GM21423 (cell line): Measurements from ENCODE around the gene RNF26.

Experiments used
- ATAC-seq: cut with Tn5 transposase; IDR thresholded peaks from one replicate; pipeline ENCODE4 v1.9.1; 2021; ENCODE audit warnings: mild to moderate bottlenecking, moderate library complexity; ENCODE audit not compliant: unreplicated experiment

The RNF26 gene

DNA sequence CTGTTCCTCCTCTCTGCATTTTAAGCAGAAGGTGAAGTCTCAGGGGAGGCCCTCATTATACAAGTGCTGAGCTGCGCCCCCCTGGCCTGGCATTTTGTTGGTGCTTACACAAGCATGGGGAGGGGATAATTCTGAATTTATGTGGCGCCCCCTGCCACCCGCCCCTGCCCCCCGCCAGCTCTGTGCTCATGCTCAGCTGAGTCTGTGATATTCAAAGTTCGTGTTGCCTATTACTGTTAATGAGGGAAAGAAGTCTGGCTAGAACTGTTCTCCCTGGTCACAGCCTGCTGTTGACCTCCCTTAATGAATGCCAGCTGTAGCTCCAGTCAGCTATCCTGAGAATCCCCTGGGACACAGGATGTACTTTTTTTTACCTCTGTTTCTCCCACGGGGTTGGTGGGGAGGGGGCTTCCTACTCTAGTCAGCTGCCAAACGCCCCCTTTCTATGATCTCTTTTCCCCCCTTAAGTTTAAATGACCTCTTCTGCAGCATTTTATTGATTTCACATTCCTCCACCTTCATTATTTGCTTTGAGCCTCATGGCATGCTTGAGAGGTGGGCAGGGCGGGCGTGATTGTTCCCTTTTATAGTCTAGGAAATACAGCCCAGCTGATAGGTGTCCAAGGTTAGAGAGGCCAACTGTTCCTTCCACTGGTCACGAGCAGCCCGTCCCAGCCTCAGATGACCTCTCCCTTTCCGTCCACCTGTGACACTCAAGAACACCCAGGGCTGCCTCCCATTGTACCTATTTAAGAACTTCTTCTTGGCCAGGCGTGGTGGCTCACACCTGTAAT lies 35.0 kb downstream of the RNF26 start:
- ATAC-seq: no peak

DNA sequence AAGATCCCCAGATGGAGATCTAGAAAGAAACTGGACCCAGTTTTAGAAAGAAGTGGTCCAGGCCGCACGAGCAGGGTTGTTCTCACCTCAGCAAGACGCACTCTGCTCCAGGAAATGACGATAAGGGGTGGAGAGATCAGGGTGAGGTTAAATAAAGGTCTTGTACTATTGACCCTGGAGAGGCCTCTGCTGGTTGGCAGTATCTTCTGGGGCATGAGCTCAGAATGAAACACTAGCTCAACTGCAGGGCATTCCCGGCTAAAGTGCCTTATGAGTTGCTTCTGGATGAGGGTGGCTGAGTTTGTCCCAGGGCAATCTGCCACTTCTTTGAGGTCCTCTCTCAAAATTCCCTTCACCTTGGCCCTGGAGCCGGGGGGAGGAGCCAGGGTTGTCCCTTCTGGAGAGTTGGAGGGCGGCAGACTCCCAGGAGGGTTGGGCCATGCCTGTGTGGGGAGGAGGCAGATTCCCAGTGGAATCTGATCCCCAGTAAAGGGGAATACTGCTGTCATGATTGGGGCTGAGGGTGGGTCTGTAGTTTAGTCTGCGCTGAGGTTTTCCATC lies 36.2 kb downstream of the RNF26 start:
- ATAC-seq: no peak

DNA sequence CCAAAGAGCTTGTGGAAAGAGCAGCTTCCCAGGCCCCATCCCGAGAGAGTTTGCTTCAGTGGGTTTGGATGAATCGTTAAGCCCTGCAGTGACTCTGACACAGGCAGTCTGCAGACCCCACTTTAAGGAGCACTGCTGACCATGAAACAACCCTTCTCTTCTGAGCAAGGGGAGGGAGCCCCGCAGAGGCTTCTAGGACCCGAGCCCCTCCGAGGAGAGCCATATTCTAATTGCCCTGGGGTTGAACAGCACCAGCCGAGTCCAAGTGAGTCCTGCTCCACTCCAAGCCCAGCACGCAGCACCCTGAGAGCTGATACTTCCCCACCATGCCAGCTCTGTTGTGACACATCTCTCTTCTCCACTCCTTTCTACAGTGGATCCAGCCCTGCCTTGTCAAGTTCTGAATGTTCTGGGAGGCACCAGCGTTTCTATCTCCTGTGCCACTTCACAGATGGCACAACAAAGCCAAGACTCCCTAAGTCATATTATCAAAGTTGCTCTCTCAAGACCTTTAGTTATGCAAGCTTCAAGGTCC lies 36.8 kb downstream of the RNF26 start:
- no peak for ATAC-seq

DNA sequence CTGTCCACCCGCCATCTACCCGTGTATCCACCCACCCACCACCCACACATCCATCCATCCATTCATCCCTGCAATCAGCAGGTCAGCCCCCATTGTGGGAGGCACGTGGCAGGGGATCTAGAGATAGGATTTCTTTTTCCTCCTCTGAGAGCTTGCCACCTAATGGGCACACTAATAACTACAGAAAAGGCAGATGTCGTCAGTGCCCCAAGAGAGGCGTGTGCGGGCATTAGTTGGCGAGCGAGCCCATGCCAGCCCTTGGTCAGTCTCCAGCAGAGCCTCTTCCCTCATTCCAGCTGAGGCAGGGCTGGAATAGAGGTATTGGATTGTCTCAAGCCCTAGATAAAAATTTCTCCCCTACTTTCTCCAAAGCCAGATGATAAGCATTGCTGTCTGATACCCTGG lies 37.5 kb downstream of the RNF26 start:
- no peak for ATAC-seq

DNA sequence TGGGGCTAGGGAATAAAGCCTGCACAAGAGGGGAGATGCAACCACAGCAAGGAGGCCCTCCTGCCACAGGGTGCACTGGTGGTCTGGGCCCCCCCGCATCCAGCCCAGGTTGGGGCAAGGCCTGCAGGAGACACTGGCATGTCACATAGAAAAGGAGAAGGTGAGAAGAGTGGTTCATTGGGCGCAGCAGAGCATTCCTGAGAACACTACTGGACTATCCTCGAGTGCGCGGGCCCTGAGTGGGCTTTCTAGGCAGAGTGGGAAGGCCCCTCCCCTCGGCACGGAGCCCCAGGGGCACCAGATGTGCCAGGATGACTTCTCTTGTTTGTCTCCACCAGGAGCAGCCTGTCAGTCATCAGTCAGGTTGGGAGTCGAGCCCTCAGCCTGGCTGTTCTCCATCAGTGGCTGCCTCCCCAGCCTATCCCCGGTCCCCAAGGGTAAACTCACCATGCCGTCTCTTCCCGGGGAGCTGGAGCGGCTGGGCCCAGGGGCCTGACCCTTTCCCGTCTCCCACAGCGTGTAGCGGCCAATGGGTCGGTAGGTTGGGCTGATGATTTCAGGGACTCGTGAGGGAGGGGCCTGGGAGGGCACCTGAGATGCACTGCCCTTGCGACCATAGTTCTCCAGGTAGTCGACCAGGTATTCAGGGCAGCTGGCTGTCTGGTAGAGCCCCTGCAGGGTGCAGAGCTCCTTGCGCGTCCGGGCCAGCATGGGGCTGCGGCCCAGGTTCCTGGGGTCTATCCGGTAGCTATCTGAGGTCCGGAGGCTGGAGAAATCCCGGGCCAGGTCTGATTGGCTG lies 38.1 kb downstream of the RNF26 start:
- no peak for ATAC-seq

DNA sequence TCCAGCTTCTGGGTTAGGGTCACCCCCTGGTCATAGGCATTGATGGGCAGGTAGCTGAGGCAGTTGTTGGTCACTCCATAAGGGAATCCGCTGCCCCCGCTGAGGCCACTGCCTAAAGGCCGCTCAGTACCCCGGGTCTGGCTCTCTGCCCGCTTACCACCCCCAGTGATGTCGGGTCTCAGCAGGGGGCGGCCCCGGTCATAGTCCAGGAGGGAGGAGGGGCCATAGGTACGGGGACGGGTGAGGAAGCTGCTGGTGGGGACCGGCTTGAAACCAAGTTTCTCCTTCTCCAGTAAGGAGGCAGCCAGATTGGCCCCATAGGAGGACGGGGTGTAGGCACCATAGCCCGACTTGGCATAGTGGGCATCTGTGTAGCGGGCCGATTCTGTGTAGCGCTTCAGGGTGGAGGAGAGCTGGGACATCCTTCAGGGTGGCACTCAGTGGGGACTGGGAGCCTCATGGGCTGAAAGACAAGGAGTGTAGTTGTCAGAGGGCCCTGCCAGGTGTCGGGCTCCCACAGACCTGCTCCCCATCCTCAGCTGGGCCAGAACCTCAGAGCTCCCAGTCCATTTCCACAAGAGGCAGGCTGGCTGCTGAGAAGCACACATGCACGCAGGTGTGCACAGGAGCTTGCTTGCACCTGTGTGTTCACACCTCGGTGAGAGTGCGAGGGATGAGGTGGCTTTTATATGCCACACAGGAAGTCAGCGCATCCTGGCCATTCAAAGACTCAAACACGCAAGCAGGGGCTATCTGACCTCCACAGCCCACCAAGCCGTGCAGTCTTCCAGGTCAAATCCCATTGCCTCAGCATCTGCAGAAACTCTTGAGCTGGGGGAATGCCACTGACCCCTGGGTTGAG lies 39.0 kb downstream of the RNF26 start:
- ATAC-seq: no peak

DNA sequence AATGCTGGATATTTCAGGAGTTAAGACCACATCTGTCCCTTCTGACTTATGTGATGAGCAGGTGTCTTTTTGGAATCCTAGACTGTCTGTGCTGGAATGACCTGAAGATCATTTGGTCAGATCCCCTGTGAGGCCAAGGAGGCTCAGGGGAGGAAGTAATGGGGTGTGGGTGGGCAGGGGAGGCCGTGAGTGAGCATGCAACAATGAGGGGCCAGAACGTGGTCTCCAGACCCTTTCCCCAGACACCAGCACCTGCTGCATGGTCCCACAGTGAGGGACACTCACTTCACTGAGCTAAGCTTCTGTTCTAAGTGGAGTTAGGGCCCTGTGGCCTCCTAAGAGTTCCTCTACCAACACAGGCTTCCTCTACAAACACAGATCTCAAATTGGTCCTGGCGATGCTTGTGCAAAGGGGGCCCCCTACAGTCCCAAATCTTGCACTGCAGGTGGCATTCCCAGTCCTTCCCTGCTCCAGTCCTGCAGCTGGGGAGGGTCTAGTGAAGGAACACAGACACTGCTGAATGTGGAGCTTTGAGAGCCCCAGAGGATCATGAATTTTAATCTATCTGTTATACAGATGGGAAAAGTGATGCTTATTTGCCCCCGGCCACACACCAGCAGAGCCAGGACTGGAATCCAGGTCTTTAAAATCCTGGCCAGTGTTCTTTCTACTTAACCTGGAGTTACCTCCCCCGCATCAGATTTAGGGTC lies 39.7 kb downstream of the RNF26 start:
- ATAC-seq: no peak

DNA sequence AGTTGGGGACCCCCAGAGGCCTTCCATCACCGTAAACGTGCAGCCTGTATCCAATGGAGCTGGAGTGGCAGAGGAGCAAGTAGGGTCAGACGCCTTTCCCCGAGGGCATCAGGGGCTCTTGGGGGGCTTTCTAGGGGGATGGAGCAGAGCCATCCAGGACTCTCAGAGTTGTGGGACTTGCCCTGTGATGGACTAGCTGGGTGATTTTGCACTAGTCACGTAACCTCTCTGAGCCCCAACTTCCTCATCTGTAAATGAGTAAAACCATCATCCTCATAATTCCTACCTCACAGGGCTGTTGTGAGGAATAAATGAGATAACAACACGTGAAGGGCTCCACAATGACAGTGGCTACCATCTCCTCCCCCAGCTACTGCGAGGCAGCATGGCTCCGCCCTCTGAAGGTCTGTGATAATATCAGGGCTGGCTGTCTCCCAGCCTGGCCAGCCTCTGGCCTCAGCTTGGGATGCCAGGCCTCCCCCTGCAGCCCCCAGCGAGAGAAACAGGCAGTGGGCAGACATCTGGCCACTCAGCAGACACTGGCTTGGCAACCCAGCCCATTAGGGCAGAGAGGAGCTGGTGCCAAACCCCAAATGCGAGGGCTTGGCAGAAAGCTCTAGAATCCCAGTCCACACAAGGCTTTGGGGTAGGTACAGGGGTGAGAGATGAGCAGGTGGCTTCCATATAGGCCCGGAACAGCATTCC lies 40.5 kb downstream of the RNF26 start:
- no peak for ATAC-seq

DNA sequence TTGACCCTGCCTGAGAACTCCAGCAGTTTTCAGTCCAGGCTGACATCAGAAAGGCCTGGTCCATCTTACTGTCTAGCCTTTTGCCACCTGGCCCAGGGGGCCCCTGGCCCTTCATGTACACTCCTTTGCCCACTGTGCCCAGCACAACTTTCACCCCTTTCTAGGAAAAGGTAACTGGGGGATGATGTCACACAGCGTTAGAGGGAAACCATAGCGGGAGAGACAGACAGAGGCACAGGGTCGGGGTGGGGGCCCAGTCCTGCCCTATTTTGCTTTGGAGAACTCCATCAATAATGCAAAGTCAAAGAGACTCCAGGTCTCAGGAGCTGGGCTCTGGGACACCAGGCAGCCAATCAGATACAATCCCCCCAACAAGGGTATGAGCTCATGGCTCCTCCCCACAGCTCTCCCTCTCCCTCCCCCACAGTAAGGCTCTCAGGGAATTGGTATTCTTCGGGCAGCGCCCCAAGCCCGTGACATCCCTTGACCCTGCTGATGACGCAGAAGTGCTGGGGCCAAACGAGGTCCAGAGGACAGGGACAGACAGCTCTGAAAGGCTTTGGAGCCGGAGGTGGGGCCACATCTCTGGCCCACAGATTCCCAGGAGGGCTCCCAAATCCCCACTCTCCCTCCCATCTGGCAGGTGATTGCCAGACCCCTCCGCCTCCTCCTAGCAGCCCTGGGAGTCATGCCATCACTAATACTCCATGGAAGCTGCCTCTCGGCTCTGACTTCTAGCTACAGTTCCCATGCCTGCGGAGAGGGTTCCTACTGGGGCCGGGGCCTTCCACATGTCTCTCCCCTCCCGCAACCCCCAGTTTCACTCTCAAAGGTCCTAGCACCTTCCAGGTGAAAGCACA lies 41.2 kb downstream of the RNF26 start:
- no peak for ATAC-seq

DNA sequence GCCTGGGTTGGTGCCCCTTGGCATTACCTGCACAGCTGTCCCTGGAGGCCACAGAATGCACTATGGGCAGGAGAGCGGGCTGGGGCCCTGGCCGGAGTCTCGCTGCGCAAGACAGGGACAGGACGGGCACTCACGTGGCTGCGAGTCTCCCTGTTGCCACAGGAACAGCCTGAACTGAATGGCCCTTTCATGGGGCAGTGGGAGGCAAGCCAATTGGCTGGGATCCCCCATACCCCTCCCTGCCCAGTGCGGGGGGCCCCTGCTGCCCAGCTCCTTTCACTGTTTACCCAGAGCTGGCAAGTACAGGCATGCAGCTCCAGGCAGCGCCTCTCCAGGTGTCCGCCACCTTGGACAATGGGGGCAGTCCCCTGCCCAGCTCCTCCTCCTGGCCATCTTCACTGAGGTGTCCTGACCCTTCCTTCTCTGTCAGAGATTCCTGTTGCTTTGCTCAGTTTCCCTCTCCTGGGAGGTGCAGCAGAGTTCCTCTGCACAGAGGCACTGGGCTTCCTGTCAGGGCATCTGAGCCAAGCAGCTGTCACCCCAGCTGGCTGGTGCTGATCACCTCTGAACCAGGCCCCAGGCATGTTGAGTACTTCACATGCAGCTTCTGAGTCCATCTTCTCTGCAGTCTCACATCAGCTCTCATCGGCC lies 42.0 kb downstream of the RNF26 start:
- no peak for ATAC-seq

DNA sequence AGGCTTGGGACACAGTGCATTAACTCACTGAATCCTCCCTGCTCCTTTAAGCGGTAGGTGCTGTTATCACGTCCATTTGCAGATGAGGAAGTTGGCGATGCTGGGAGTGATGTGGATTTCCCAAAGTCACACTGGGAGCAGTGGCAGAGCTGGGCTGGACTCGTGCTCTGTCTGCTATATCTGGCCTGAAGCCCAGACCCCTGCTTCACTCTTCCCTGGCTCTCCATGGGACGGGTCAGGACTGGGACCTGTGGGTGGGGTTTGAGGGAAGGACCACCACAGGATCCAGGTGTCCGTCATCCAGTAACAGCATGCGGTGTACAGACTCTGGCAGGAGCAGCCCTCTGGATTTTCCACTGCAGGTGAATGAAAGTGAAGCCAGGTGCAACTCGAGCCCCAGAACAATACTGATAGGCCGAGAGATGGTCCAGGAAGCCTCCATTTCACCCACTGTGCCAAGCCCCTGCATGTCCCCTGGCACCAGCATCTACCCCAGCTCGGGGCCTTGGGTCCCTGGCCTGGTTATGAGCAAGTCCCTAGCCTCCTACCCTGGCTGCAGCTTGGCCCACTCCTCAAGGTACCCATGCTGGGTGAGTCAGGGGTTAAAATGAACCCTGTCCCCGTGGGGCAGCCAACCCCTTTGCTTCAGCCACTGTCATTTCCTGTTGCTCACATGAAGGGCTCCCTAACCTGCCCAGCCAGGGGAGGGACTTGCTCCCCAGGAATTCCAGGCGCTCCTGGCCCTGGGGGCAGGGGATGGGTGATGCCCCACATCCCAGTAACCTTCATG lies 43.0 kb downstream of the RNF26 start:
- no peak for ATAC-seq

DNA sequence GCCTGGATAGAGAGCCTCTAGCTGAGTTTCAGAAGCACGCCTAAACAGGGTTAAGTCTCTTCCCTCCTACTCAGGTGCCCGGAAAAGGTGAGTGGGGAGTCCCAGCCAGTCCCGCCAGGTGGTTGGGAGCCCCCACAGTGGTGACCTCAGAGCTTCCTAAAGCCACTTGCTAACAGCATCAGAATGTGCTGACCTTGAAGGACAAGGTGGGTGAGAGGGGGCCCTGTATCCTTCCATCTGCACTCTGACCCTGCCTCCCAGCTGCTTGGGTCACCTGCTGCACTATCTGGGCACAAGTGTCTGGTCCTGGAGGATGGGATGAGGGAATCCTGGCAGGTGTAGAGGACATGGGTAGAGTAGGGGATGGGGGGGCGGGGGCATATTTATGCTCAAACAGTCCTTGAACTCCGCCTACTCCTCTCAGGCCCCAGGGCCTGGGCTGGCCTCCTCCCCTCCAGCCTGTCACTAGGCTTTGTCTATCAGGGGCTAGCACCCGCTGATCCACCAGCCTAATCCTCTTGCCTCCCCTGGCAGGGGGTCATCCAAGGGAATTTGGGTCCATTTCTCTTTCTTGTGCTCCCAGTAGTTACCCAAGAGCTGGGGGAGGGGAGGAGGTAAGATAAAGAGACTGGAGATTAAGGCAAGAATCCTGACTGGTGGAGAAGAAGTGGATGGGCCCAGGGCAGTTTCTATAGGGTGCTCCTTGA lies 43.8 kb downstream of the RNF26 start:
- no peak for ATAC-seq

DNA sequence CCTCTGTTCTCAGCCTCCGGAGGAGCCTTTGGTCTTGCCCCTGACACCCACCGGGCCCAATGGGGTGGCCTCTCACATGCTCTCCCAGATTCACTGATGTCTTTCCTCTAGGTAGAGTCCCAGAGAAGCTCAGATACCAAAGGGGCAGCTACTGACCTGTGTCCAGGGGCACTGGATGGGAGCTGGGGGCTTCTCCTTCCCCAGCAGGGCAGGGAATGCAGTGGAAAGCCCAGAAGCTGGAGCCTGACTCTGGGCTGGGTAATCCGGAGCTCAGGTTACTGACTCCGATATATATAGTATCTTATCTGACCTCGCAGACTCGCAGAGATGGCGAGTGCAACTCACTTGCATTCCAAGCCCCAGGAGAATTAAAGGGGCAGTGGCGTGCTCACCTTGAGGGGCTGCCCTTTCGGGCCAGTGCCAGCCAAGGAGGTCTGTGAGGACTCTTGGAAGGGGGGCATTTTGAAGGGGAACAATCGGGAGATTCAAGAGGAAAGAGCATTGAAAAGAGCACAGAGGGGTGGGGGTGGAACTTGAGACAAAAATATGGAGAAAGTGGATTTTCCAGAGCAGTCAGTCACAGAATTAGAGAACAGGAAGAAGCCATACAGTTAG lies 44.6 kb downstream of the RNF26 start:
- ATAC-seq: no peak

DNA sequence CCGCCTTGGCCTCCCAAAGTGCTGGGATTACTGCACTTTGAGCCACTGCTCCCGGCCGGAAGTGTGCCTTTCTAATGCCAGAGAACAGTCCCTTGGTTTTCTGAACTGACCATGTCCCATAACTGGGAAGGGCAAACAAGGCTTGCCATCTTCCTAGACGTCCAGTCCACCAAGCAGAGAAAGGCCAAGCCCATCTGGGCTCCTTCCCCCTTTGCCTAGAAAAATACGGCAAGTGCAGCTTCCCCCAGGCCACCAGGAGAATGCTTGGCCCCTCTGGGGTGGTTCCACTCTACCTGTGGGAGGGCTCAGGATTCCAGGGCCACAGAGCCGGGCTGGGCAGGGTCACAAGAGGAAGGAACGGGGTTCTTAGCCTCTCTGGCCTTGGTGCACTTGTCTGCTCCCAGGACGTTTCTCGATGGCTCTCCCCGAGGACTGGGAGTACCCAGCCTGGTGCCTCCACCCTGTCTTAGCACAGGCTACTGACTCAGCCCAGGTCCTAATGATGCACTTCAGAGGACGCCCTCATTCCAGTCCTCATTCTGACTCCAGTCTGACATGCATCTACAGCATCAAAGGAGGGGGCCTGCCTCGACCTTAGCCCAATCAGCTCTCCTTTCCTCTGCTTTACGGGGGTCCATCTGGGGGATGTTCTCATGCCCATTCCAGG lies 46.0 kb downstream of the RNF26 start:
- no peak for ATAC-seq

DNA sequence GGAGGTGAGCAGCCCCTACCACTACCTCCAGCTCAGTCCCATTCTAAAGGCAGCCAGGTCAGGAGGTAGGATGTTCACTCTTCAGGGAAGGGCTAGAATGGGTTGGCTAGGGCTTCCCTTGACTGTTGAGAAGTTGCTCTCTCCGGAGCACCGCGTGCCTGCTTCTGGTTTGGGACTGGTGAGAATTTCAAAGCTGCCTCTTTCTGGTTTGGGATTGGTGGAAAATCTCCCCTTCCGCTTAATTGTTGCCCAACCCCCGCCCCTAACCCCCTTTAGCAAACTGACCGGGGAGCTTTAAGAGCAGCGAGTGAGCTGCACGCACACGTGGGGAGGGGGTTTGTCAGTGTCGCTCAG lies 46.5 kb downstream of the RNF26 start:
- no peak for ATAC-seq
